OCI-LY3 (cell line): Measurements from ENCODE around the gene TMEM120A.

Source experiments
- EZH2phosphoT487 ChIP-seq: fragments of 200-600 bp; shearing (Covaris generic); IDR thresholded peaks from 2 replicates; pipeline ENCODE4 v1.6.1; 2018; ENCODE audit warnings: antibody characterized with exemption, mixed run types, low read depth
- TF ChIP-seq, protein P1 (sequence below): fragments of 200-600, 300-600 bp; sonication (generic); IDR thresholded peaks from 2 replicates; pipeline ENCODE4 v1.5.1; 2014; ENCODE audit warnings: antibody characterized with exemption, low read length, low read depth

DNA sequence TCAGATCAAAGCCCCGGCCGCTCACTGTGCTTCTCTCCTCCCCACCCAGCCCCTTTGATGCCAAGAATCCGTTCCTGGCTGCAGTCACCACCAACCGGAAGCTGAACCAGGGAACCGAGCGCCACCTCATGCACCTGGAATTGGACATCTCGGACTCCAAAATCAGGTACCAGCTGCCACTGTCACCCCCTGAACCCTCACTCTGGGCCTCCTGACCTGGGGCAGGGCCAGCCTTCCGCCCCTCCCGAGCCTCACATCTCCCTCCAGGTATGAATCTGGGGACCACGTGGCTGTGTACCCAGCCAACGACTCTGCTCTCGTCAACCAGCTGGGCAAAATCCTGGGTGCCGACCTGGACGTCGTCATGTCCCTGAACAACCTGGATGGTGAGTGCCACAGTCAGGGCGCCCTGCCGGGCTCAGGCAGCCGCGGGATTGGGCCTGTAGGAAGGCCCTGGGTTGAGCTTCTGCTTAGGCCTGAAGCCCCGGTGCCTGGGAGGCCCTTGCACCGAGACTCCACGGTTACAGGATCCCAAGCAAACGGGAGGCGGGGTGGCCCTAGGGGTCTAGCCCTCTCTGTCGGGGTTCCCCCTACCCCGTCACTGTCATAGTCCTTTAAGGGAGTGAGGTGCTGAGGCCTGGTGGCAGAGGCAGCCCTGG, 10.8 kb downstream of the TMEM120A start:
- TF ChIP-seq, protein P1, sequence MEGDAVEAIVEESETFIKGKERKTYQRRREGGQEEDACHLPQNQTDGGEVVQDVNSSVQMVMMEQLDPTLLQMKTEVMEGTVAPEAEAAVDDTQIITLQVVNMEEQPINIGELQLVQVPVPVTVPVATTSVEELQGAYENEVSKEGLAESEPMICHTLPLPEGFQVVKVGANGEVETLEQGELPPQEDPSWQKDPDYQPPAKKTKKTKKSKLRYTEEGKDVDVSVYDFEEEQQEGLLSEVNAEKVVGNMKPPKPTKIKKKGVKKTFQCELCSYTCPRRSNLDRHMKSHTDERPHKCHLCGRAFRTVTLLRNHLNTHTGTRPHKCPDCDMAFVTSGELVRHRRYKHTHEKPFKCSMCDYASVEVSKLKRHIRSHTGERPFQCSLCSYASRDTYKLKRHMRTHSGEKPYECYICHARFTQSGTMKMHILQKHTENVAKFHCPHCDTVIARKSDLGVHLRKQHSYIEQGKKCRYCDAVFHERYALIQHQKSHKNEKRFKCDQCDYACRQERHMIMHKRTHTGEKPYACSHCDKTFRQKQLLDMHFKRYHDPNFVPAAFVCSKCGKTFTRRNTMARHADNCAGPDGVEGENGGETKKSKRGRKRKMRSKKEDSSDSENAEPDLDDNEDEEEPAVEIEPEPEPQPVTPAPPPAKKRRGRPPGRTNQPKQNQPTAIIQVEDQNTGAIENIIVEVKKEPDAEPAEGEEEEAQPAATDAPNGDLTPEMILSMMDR = no peak
- TF ChIP-seq EZH2phosphoT487 = no peak
